HG02678 (cell line): Measurements from ENCODE around the gene TMC3.

Experiments used
- ATAC-seq: cut with Tn5 transposase; IDR thresholded peaks from one replicate; pipeline ENCODE4 v1.9.1; 2021; ENCODE audit warnings: mild to moderate bottlenecking, moderate library complexity; ENCODE audit not compliant: unreplicated experiment

The TMC3 gene

DNA sequence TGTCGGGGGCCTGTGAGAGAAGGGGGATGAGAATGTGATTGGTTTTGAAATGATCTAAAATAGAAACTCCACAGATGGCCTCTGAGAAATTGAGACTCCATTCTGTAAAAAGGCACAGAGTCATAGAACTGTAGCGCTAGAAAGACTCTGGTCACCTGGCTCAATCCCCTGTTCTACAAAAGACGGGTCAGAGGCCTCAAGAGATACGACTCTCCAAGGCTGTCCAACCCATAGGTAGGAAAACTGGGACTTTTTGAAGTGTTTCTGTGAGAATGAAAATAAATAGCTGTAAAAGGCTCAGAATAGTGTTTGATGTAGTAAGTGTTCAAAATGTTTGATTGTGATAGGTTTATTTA is 11.7 kb upstream of the TMC3 start:
- ATAC-seq, result no peak

DNA sequence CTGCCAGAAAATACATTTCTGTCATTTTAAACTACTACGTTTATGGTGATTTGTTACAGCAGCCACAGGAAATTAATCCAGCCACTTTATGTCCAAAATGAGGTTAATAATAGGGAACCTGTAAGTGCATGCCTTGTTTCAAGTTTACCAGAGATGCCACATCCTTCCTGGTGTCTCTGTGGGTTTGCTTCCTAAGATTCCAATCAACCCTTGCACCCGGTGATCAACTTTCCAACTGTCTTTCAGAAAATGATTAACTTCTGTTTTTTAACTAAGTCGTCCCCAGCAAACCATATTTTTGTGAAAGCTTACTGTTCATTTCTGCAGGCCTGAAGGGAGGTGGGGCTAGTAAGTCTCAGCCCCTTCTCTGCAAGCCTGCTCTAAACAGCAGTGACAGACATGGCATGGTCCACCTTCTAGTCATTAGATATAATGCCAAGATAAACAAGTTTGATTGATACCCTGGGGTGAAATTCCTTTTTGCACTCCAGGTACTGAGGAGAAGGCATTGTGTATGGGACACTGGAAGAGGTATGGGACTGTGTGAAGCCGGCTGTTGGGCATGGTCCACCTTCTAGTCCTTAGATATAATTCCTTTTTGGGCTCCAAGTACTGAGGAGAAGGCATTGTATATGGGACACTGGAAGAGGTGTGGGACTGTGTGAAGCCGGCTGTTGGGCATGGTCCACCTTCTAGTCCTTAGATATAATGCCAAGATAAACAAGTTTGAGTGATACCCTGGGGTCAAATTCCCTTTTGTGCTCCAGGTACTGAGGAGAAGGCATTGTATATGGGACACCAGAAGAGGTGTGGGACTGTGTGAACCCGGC is 11.1 kb upstream of the TMC3 start:
- ATAC-seq, result no peak

DNA sequence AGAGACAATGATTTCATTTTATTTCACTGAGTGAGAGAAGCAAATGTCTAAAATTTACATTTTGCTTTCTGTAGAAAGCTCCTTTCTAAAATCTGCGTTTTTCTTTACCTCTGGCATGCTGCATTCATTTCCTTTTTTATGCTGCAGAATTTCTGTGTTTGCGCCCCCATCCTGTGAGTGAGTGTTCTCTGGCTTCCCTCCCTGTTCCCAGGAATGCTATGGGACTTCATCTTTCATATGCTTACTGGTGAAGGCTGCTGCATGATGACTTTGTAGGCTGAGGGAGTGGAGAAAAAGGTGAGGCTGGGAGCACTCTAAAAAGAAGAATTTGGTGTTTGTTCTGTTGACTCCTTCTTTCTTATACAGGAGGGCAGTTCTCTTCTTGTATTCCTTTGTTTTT is 7.7 kb upstream of the TMC3 start:
- no peak for ATAC-seq

DNA sequence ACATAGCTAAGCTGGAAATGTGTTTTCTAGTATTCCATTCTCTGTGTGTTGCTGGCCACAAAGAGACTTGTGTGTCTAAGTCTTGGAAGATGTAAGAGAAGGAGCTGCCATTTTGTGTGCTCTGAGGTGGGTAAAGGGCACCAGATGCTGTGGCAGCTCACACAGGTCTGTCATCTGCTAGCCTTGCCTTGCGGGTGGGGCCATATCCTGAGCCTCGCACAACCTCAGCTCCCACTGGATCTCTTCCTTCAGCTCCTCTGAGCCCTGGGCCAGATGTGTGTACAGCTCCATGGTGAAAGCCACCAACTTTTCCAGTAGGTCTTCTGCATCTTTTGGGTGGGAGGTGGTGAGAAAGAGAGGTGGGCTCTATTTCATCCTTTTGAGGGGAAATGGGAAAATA is 6.7 kb upstream of the TMC3 start:
- ATAC-seq, result no peak

DNA sequence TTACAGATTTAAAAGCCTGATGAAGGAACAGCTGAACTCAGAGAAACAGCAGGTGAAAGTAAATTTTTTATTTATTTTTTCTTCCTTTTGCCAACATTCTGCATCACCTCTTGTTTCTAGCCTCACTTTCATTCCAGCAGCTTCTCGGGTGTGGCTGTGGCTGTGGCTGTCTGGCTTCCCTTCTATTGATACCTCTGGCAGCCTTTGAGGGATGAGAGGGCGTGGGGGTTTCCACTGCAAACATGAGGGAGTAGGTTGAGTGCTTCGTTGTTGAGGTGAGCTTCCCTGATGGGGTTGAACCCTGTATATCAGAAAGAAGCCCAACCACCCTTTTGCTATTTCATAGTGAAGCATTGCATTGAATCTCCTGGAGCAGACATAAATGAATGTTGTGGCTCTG is 6.2 kb upstream of the TMC3 start:
- ATAC-seq, result no peak

DNA sequence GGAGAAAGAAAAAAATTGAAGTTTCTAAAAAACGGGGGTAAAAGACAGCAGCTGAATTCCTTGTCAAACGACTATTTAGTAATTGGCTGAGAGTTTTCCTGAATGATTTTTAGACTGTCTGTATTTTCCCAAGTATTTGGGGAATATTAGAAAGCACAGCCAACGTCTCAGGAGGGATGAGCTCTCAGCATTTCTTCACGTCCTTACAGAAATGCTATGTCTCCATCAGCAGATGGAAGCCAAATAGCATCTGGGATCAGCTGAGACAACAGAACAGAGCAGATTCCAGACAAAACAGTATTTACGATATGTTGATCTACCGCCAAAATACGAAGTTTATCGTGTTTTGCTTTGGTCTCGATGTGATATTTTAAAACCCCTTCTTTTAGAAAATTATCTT is 5.3 kb upstream of the TMC3 start:
- no peak for ATAC-seq

DNA sequence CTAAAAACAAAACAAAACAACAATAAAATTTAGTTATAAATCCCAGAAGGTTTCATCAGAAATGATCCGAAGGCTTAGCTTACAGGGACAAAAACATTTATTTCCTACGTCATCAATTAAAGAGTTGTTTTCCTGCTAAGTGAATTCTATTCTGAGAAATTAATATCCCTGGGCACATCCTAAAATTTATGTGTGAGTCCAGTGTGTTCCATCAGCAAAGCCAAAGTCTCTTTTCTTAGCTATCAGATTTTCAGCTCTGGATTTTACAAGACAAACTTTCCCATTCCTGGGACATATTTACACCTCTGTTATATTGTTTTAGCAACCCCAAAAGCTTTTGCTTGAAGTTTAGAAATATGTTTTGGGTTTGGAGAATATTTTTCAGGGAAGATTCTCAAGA is 4.4 kb upstream of the TMC3 start:
- ATAC-seq, result no peak

DNA sequence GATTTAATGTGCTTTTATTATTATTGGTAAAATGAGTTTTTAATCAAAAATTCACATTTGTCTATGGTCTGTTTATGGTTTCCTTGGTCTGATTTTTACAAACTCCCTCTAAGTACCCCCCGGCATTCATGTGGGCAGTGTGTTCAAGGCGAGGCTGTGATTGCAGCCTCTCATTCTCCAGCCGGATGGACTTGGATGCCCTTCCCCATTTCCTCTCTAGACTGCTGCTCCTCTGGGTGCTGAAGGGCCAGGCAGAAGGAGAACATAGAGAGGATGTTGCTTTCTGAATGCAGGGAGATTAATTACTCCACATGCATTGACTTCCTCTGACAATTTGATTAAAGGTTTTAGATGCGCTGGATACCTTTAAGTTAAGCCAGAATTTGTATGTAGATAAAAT is 3.9 kb upstream of the TMC3 start:
- no peak for ATAC-seq

DNA sequence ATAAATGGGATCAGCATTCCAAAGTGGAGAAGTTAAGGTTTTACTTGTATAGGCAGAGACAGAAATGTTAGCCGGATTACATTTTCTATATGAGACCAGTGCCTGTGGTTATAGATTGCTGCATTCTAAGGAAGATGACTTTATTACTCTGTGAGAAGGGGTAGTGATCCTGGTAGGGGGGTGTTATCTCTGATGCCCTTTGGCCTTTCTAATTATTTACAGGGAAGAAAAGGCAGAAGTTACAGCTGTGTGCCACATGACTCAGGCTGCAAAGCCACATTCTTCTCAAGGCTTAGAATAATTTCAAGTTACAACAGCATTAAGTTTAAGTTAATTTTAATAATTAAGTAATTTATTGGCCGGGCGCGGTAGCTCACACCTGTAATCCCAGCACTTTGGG is 2.2 kb upstream of the TMC3 start:
- no peak for ATAC-seq

DNA sequence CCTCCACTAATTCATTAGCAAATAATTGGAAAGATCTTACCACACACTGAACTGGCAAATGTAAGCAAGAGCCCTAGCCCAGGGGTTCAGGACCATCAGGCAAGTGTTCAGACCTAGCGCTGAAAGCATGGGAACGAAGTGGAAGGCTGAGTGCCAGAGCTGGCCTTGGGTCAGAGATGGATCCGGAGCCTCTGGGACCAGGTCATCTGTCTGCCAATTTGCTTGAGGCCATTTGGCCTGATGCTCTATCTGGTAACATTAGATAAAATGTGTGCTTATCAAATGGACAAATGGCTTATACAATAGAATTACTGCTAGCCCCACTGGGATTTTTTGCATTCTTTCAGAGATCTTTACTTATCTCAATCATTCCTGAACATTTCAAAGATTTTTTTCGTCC is 1.4 kb upstream of the TMC3 start:
- ATAC-seq, result no peak

DNA sequence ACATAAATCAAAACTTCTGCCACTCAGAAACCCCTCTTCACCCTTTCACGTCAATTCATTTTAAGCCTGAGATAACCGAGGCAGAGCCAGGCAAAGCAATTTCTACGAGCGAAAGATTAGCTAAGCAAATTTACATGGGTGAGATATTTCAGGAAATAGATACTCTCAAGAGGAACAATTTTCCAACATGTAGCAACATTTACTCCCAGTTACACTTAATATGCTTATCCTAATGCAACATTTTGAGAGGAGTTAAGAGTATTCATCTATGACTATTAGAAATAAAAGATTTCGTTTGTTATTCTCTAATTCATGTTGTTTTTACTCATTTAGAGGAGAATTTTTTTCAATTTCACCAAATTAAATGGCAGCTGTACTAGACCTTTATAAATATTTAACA is 837 bp downstream of the TMC3 start:
- no peak for ATAC-seq

DNA sequence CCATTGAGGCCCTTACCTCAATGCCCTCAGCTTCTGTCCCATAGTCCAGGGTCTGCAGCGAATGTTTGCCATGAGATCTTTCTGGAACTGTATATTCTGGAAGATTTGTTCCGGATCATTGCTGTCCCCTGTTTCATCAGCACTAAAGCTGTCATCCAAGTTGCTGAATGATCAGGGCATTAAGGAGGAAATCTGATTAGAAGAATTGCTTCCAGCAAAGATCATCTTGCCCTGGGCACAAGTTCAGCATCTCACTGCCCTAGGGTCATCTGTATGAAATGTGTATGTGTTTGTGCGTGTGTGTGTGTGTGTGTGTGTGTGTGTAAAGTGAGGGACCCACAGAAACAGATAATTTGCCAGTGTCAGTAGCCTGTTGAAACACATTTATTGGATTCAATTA is 1.4 kb downstream of the TMC3 start:
- ATAC-seq, result no peak

DNA sequence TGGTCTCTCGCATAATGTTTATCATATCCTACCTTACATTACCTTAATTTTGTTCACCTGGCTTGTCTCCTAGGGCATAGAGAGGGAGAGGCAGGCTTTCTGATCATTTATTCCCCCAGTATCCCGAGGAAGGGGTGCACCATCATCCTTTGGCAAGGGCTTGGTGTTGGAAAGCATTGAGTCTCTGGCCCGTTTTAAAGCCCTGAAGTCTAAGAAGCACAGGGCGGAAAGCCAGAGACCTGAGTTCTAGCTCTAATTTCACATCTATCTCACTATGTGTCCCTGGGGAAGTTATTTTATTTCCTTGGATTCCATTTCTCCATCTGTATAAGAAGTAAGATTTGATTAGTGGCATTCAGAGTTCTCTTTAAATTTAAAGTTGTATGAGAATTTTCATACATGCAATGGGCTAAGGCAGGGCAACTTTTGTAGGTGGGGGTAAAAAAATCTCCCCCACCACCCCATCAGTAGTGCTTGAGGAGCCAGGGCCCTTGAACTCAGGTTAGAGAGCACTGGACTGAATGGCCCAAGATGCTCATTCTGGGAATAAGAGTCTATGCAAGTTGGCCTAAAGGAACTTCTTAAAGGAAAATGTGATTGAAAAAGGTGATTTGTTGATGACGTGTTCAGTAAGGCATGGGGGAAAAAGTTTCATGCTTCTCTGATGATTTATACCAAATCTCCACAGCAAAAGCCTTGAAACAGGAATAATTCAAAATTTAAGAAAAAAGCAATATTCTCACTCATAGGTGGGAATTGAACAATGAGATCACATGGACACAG is 10.1 kb downstream of the TMC3 start:
- ATAC-seq, result no peak

DNA sequence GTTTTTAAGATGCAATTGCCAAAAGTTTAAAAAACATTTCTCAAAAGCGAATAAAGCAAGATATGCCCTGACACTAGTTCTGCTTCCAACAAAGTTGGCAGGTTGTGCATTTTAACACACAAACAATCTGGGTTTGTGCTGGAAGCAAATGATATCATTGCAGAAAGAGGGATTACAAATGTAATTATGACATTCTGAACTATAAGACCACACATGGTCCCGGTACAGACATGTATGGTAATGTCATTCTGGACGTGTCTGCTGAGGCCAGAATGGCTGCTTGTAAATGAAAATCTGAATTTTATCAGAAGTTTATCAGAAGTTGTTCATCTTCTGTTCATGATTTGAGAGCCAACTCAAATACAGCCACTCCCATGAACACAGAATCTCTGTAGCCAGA is 10.7 kb downstream of the TMC3 start:
- ATAC-seq, result no peak

DNA sequence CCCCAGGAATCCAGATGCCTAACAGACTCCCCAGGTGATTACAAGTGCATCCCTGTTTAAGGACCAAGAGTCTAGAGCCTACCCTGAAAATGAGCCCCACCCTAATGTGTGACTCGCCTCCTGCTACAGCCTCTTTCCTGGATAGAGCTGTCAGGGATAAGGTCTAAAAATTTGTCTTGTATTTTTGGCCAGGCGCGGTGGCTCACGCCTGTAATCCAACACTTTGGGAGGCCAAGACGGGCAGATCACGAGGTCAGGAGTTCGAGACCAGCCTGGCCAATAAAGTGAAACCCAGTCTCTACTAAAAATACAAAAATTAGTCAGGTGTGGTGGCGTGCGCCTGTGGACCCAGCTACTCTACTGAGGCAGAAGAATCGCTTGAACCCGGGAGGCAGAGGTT is 11.2 kb downstream of the TMC3 start:
- ATAC-seq, result no peak

DNA sequence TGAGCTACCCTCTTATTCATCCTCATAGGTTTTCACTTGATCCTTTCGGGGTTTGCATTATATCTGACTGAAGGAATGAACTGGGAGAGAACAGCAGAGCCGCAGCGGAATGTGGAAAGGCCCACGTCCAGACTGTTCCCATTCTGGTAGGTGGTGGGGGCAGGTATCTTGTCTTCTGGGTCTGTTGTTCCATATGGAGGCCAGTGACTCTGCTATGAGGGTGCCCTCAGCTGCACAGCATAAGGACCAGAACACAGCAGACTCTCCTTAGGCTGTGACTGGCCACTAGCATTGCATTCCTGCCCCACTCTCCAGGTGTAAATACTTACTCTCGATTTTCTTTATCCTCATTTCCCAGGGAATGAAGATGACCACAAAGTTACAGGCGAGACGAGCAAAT is 12.1 kb downstream of the TMC3 start:
- no peak for ATAC-seq

DNA sequence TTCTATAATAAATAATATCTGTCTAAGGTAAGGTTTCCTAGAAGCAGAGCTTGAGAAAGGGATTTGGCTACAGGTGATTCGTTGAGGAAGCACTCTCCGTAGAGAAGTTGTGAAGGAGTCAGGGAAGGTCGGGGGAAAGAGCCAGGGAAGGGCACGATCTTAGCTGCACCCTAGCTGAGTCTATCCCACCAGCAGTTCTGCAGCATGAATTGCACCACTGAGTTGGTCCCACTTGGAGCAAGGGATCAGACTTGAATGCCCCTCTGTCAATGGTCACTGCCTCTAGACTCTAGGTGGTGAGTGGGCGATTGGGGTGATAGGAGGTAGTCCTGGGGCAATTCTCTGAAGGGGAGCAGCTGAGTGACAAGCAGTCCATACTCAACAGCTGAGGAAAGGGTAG is 13.5 kb downstream of the TMC3 start:
- no peak for ATAC-seq

DNA sequence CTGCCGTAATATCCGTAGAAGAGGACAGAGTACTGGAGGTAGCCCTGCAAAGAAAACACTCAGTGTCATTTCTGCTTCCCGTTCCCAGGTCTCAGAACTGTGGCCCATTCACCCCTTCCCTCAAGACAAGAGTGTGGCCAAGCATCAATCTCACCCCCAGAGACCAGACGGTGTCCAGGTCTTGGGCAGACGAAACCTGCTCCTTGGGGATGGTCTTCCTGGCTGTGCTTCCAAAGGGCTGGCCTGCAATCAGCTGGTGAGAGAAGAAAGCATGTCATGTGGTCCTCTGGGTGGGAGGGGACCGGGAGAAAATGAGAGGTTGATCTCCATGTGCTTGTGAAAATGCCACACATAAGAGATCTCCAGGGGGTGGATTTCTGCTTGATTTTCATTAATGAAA is 15.8 kb downstream of the TMC3 start:
- ATAC-seq, result no peak

DNA sequence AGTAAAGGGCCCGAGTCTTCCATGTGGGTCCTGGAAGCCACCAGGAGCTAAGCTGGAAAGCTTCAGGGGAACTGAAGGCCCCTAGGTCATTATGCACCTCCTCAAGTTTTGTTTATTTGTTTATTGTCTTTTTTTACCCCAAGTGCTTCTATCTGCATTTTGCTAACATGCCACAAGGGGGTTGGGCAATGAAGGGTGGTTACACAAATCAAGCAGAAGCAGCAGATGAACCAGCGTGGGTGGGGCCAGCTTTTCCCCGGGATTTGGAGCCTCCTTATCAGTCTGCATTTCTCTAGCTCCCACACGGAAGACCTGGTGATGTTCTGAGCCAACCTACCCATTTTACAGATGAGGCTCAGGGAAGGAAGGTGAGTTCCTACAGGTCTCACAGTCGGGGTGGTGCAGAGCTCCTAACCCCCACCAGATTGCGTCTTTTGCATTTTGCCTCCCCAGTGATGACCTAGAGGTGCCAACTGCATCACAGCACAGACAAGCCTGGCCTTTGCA is 16.8 kb downstream of the TMC3 start:
- ATAC-seq, result no peak

DNA sequence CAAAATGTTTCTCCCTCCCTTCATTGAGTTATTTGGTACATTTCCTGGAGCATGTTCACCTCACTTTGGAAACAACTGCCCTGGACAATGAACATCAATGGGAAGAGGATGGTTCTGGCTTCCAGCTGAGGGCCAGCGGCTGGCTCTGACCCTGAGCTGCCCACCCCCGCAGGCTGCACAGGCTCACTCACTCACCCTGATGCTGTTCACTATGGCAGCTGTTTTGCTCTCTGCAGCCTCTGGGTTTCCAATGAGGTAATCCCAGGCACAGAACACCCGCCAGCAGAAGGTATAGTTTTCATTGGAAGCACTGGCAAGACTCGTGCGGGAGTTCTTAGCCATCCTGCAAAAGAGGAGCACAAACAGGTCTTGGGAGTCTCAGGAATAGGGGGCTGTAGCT is 17.8 kb downstream of the TMC3 start:
- no peak for ATAC-seq

DNA sequence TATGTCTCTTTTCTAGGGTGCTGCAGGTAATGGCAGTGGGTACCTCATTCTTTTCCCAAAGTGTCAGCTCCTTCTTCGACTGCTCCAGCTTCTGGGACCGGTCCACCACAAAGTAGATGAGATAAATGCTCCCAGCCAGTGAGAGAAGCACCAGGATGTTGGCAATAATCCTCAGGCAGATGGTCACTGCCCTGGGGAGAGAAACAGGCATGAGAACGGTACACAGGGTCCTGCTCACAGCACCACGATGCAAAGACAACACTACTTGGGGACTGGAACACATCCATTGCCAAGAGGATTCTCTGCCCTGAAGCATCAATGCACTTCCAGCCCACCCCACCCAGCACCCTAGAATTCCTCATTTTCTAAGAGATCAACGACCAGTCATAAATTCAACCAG is 22.4 kb downstream of the TMC3 start:
- no peak for ATAC-seq

DNA sequence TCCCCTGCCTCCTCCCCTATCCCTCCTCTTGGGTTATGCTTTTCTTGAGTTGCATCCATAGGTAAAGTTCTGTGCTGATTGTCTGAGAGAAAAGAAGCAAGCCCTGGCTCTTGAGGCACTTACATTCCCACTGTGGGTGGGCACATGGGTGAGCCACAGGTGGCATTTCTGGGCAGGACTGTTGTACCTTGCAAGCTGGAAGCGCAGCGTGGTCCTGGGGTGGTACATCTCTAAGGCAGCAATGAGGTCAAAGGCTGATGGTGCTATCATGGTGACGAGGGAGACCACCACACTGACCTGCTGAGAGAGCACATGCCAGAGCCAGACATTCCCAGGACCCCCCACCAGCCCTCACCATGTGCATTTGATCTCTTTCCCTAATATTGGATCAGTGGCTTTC is 24.7 kb downstream of the TMC3 start:
- no peak for ATAC-seq
